Effector memory CD8-positive, alpha-beta T cell (primary cell): ENCODE data around the gene CCDC171.
"Not testable (repeated sequence)": the region's sequence is repeated elsewhere in the genome, so short reads cannot be mapped to it uniquely, and the experiment has no call there.

ENCODE experiments used
- ATAC-seq: fragments of 150-1000 bp; cut with Tn5 transposase; replicated peaks from 2 replicates; pipeline ENCODE4 v1.10.0; 2021; ENCODE audit warnings: mild to moderate bottlenecking, moderate library complexity
- DNase-seq, 3 experiments: peaks; one replicate each; pipeline ENCODE4 v3.0.0; 2021
- H3K27ac Mint-ChIP-seq, 2 donors: one replicate each; pipeline ENCODE4 v1.8.0; 2022; ENCODE audit warnings: mild to moderate bottlenecking in 2 of 2, mixed read lengths in 2 of 2, moderate library complexity in 2 of 2
- H3K27me3 Mint-ChIP-seq, 2 donors: one replicate each; pipeline ENCODE4 v1.8.0; 2022; ENCODE audit warnings: mixed read lengths in 2 of 2
- H3K36me3 Mint-ChIP-seq: one replicate; pipeline ENCODE4 v1.8.0; 2022; ENCODE audit warnings: mild to moderate bottlenecking, moderate library complexity, mixed read lengths; ENCODE audit not compliant: insufficient read depth
- H3K4me1 Mint-ChIP-seq, 2 donors: one replicate each; pipeline ENCODE4 v1.8.0; 2022; ENCODE audit warnings: low read depth in 2 of 2, mixed read lengths in 2 of 2
- H3K4me3 Mint-ChIP-seq, 2 donors: one replicate each; pipeline ENCODE4 v1.8.0; 2022; ENCODE audit warnings: mild to moderate bottlenecking in 2 of 2, mixed read lengths in 2 of 2, moderate library complexity in 2 of 2
- H3K9me3 Mint-ChIP-seq, 2 donors: one replicate each; pipeline ENCODE4 v1.8.0; 2022; ENCODE audit warnings: mixed read lengths in 2 of 2

The CCDC171 gene

GRCh38 chr9:15670894-15671293 is 118.1 kb downstream of the CCDC171 start:
- no peak overlapping the region for H3K27ac Mint-ChIP-seq
- H3K36me3 Mint-ChIP-seq: no peaks in the 10 kb centered on the region
- H3K27me3 Mint-ChIP-seq: no peaks in the 10 kb centered on the region
- H3K4me3 Mint-ChIP-seq: no peak overlapping the region
- ATAC-seq (no peak), DNase-seq (no peak)
- no peaks in the 10 kb centered on the region for H3K9me3 Mint-ChIP-seq
- no peaks in the 10 kb centered on the region for H3K4me1 Mint-ChIP-seq

GRCh38 chr9:15693701-15694100 is 140.9 kb downstream of the CCDC171 start:
- Mint-ChIP-seq H3K27me3 (no peaks in the 10 kb centered on the region), H3K9me3 (no peaks in the 10 kb centered on the region), H3K4me3 (no peak overlapping the region), H3K4me1 (no peaks in the 10 kb centered on the region), H3K27ac (no peak overlapping the region), H3K36me3 (no peaks in the 10 kb centered on the region)
- ATAC-seq: no peak
- DNase-seq: no peak

- no peak overlapping the region for H3K4me3 Mint-ChIP-seq
- DNase-seq (no peak), ATAC-seq (no peak)
- no peaks in the 10 kb centered on the region for H3K36me3 Mint-ChIP-seq
- no peaks in the 10 kb centered on the region for H3K27me3 Mint-ChIP-seq
- H3K4me1 Mint-ChIP-seq: no peaks in the 10 kb centered on the region
- H3K27ac Mint-ChIP-seq: peak overlapping the region in 1 of 2 donors; percentile 13
- peaks cover 0 to 3% of the 10 kb centered on the region in 2 donors for H3K9me3 Mint-ChIP-seq
These were observed 144.1 kb downstream of the CCDC171 start for GRCh38 chr9:15696979-15697378.

- ATAC-seq (no peak), DNase-seq (no peak)
- Mint-ChIP-seq H3K9me3 (peaks cover 0 to 3% of the 10 kb centered on the region in 2 donors), H3K27me3 (no peaks in the 10 kb centered on the region), H3K4me3 (no peak overlapping the region), H3K36me3 (no peaks in the 10 kb centered on the region), H3K4me1 (no peaks in the 10 kb centered on the region), H3K27ac (no peak overlapping the region)
These were observed 144.6 kb downstream of the CCDC171 start for GRCh38 chr9:15697446-15697851.

- not testable (repeated sequence) for H3K9me3 Mint-ChIP-seq, H3K4me3 Mint-ChIP-seq, H3K4me1 Mint-ChIP-seq, H3K27ac Mint-ChIP-seq, H3K36me3 Mint-ChIP-seq, DNase-seq, H3K27me3 Mint-ChIP-seq, ATAC-seq
These were observed 147.2 kb downstream of the CCDC171 start for GRCh38 chr9:15699876-15700559.

- Mint-ChIP-seq H3K4me3 (no peak overlapping the region), H3K27me3 (no peaks in the 10 kb centered on the region), H3K9me3 (no peaks in the 10 kb centered on the region), H3K36me3 (no peaks in the 10 kb centered on the region), H3K4me1 (no peaks in the 10 kb centered on the region), H3K27ac (no peak overlapping the region)
- ATAC-seq (no peak), DNase-seq (no peak)
These were observed 154.2 kb downstream of the CCDC171 start for GRCh38 chr9:15707000-15707399.

GRCh38 chr9:15711531-15711930 is 158.7 kb downstream of the CCDC171 start:
- Mint-ChIP-seq H3K9me3 (no peaks in the 10 kb centered on the region), H3K27ac (no peak overlapping the region), H3K27me3 (no peaks in the 10 kb centered on the region), H3K4me3 (no peak overlapping the region), H3K36me3 (no peaks in the 10 kb centered on the region), H3K4me1 (no peaks in the 10 kb centered on the region)
- DNase-seq (no peak), ATAC-seq (no peak)

GRCh38 chr9:15711931-15712330 is 159.1 kb downstream of the CCDC171 start:
- no peaks in the 10 kb centered on the region for H3K36me3 Mint-ChIP-seq
- no peaks in the 10 kb centered on the region for H3K4me1 Mint-ChIP-seq
- H3K9me3 Mint-ChIP-seq: no peaks in the 10 kb centered on the region
- H3K4me3 Mint-ChIP-seq: no peak overlapping the region
- no peak for DNase-seq
- ATAC-seq: no peak
- no peaks in the 10 kb centered on the region for H3K27me3 Mint-ChIP-seq
- H3K27ac Mint-ChIP-seq: no peak overlapping the region

GRCh38 chr9:15714746-15715145 is 161.9 kb downstream of the CCDC171 start:
- no peaks in the 10 kb centered on the region for H3K36me3 Mint-ChIP-seq

GRCh38 chr9:15717290-15717967 is 164.6 kb downstream of the CCDC171 start:
- DNase-seq: no peak
- no peaks in the 10 kb centered on the region for H3K27me3 Mint-ChIP-seq
- no peaks in the 10 kb centered on the region for H3K9me3 Mint-ChIP-seq
- H3K4me3 Mint-ChIP-seq: no peak overlapping the region
- no peak overlapping the region for H3K27ac Mint-ChIP-seq
- H3K36me3 Mint-ChIP-seq: no peaks in the 10 kb centered on the region
- no peak for ATAC-seq
- no peaks in the 10 kb centered on the region for H3K4me1 Mint-ChIP-seq

More at GRCh38 chr9:15714746-15715145, 161.9 kb downstream of the CCDC171 start:
- Mint-ChIP-seq H3K9me3 (no peaks in the 10 kb centered on the region), H3K4me1 (no peaks in the 10 kb centered on the region), H3K27ac (no peak overlapping the region), H3K4me3 (no peak overlapping the region), H3K27me3 (no peaks in the 10 kb centered on the region)
- ATAC-seq: no peak
- DNase-seq: no peak

- ATAC-seq: no peak
These were observed 165.6 kb downstream of the CCDC171 start for GRCh38 chr9:15718423-15718822.

GRCh38 chr9:15720861-15721260 is 168.0 kb downstream of the CCDC171 start:
- no peaks in the 10 kb centered on the region for H3K9me3 Mint-ChIP-seq
- no peaks in the 10 kb centered on the region for H3K27me3 Mint-ChIP-seq
- ATAC-seq (no peak), DNase-seq (no peak)
- H3K27ac Mint-ChIP-seq: no peak overlapping the region
- no peaks in the 10 kb centered on the region for H3K4me1 Mint-ChIP-seq
- no peak overlapping the region for H3K4me3 Mint-ChIP-seq
- H3K36me3 Mint-ChIP-seq: no peaks in the 10 kb centered on the region

More at GRCh38 chr9:15718423-15718822, 165.6 kb downstream of the CCDC171 start:
- Mint-ChIP-seq H3K36me3 (no peaks in the 10 kb centered on the region), H3K27ac (no peak overlapping the region), H3K9me3 (no peaks in the 10 kb centered on the region), H3K4me1 (no peaks in the 10 kb centered on the region), H3K27me3 (no peaks in the 10 kb centered on the region), H3K4me3 (no peak overlapping the region)
- no peak for DNase-seq

- Mint-ChIP-seq H3K36me3 (no peaks in the 10 kb centered on the region), H3K27me3 (no peaks in the 10 kb centered on the region), H3K9me3 (no peaks in the 10 kb centered on the region), H3K27ac (no peak overlapping the region), H3K4me1 (no peaks in the 10 kb centered on the region), H3K4me3 (no peak overlapping the region)
- no peak for DNase-seq
- no peak for ATAC-seq
These were observed 170.0 kb downstream of the CCDC171 start for GRCh38 chr9:15722888-15723287.

- Mint-ChIP-seq H3K27ac (no peak overlapping the region), H3K4me1 (no peaks in the 10 kb centered on the region), H3K9me3 (no peaks in the 10 kb centered on the region), H3K36me3 (no peaks in the 10 kb centered on the region), H3K27me3 (no peaks in the 10 kb centered on the region), H3K4me3 (no peak overlapping the region)
- ATAC-seq: no peak
- DNase-seq: no peak
These were observed 171.2 kb downstream of the CCDC171 start for GRCh38 chr9:15724016-15724415.
